Measurements from ENCODE around the gene ESF1.
"Not testable (repeated sequence)": the region's sequence is repeated elsewhere in the genome, so short reads cannot be mapped to it uniquely, and the experiment has no call there.

The ESF1 gene

GRCh38 chr20:13775867-13776266 is 8.9 kb downstream of the ESF1 start:
- TF ChIP-seq ZNF274 (IDR thresholded peaks at IDR 0.05; ENCODE audit: low read depth, low read length), result no peak

GRCh38 chr20:13772529-13772928 is 12.2 kb downstream of the ESF1 start:
- no peak overlapping the region for H3K4me3 ChIP-seq (ENCODE audit: low read length)
- TF ChIP-seq ZNF274 (IDR thresholded peaks at IDR 0.05; ENCODE audit: low read depth, low read length), result no peak

More at GRCh38 chr20:13775867-13776266, 8.9 kb downstream of the ESF1 start:
- no peak overlapping the region for H3K4me3 ChIP-seq (ENCODE audit: low read length)

GRCh38 chr20:13771853-13772453 is 12.8 kb downstream of the ESF1 start:
- TF ChIP-seq ZNF274 (IDR thresholded peaks at IDR 0.05; ENCODE audit: low read depth, low read length), result no peak
- no peak overlapping the region for H3K4me3 ChIP-seq (ENCODE audit: low read length)

- TF ChIP-seq ZNF274 (IDR thresholded peaks at IDR 0.05; ENCODE audit: low read depth, low read length), result no peak
- H3K4me3 ChIP-seq (ENCODE audit: low read length), result no peak overlapping the region
These were observed 14.6 kb downstream of the ESF1 start for GRCh38 chr20:13770141-13770540.

- no peak overlapping the region for H3K4me3 ChIP-seq (ENCODE audit: low read length)
- no peak for TF ChIP-seq ZNF274 (IDR thresholded peaks at IDR 0.05; ENCODE audit: low read depth, low read length)
These were observed 18.8 kb downstream of the ESF1 start for GRCh38 chr20:13765868-13766416.

DNA sequence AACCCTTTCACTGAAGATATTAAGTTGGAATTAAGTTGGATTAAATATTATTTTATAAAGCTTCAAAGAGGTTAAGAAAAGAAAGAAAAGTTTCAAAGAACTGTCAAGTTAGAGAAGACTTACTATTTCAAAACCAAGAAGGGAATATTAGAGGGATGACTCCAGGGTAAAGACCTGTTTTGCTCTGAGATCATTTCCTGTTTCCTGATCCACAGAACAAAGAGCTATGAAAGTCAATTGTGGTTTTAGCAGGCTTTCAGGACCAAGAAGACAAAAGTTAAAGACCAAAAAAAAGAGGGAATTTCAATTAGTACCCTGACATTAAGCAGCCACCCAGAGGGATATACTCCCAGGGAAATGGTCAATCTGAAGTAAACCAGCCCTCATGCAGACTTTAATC is 19.4 kb downstream of the ESF1 start:
- TF ChIP-seq ZNF274 (IDR thresholded peaks at IDR 0.05; ENCODE audit: low read depth, low read length), result no peak
- H3K4me3 ChIP-seq (ENCODE audit: low read length), result no peak overlapping the region

- H3K4me3 ChIP-seq (ENCODE audit: low read length), result not testable (repeated sequence)
These were observed 24.2 kb downstream of the ESF1 start for GRCh38 chr20:13760451-13760946.

- no peak for TF ChIP-seq ZNF274 (IDR thresholded peaks at IDR 0.05; ENCODE audit: low read depth, low read length)
- H3K4me3 ChIP-seq (ENCODE audit: low read length), result no peak overlapping the region
These were observed 25.8 kb downstream of the ESF1 start for GRCh38 chr20:13758884-13759283.

DNA sequence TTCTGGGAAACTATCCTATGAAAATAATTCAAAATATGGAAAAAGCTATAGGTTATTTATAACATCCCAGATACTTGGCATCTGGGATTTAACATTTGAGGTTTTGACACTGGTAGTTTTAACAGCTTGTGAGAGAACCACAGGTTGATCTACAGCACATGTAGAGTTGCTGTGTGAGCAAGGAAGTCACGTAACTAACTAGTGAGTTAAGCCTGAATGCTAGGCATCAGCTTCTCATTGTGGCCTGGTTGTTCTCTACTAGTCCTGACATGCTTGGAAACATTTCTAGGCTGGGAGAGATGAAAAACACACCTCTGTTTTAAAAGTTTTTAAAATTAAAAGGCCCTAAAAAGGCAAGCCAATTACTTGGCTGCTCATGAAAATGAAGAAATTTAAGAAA is 28.2 kb downstream of the ESF1 start:
- no peak for TF ChIP-seq ZNF274 (IDR thresholded peaks at IDR 0.05; ENCODE audit: low read depth, low read length)
- no peak overlapping the region for H3K4me3 ChIP-seq (ENCODE audit: low read length)

DNA sequence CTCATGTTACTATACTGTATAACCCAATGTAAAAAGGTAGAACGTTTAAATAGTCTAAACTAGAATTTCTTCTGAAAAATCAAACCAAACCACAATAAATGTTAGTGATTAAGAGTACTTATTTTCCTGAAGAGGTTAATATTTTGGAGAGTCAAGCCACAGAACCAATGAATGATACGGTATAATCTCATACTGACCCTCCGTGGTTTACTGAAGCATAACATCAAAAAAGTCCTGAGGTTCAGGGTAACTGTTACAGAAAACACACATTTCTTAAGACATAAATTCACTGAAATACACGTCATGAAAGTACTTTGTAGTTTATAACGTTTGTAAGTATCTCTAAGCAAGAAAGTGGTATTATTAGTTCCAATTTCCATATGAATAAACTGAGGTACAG is 28.9 kb downstream of the ESF1 start:
- TF ChIP-seq ZNF274 (IDR thresholded peaks at IDR 0.05; ENCODE audit: low read depth, low read length), result no peak

DNA sequence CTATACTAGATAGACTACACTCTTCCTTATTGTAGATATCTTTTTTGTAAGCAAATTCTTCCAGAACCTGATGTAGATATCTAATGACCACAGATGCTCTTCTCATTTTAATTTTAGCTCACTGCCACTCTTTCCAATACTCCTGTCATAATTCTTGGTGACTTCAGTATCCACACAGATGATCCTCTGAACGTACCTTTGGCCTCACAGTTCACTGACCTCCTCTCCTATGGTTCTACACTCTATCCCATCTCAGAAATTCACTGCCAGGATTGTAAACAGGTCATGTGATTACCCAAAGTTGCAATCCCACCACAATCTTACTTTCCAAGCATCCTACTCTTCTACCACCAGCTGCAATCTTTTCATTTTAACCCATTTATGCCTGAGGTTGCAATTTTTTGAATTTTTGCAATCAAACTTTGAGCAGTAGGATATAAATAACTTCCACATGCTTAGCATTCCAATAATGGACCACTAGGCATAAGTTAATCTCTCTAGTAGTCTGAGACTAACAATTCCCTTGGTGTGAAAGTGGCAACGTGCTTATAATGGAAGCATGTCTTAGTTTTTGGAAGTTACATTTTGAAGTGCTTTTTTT is 31.2 kb downstream of the ESF1 start:
- no peak for TF ChIP-seq ZNF274 (IDR thresholded peaks at IDR 0.05; ENCODE audit: low read depth, low read length)
- no peak overlapping the region for H3K4me3 ChIP-seq (ENCODE audit: low read length)

More for the DNA sequence above, 28.9 kb downstream of the ESF1 start:
- H3K4me3 ChIP-seq (ENCODE audit: low read length), result no peak overlapping the region

DNA sequence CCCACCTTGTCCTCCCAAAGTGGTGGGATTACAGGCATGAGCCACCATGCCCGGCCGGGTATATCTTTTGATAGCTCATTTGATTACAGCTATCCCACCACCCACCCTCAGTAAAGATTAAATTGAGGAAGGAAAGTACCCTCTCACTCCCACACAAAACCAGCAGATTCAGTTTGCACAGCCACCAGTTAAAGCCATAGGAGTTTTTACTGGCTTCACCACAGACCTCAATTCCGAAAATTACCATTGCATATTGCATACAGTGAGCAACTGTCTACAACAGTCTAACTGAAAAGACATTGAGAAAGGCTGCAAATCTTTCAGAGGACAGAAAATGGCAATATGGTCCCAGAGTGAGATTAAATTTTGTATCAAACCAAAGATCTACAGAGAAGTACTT is 34.9 kb downstream of the ESF1 start:
- H3K4me3 ChIP-seq (ENCODE audit: low read length), result no peak overlapping the region
- TF ChIP-seq ZNF274 (IDR thresholded peaks at IDR 0.05; ENCODE audit: low read depth, low read length), result no peak

DNA sequence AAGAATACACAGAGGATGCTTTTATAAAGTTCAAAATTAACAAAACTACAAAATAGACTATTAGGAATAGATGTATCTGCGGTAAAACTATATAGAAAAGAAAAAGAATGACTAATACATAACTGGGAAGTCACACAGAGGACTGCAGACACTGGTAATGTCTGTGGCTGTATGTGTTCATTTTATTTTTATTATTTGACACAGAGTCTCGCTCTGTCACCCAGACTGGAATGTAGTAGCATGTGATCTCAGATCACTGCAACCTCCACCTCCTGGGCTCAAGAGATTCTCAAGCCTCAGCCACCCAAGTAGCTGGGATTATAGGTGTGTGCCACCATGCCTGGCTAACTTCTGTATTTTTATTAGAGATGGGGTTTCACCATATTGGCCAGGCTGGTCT is 38.9 kb downstream of the ESF1 start:
- TF ChIP-seq ZNF274 (IDR thresholded peaks at IDR 0.05; ENCODE audit: low read depth, low read length), result no peak

DNA sequence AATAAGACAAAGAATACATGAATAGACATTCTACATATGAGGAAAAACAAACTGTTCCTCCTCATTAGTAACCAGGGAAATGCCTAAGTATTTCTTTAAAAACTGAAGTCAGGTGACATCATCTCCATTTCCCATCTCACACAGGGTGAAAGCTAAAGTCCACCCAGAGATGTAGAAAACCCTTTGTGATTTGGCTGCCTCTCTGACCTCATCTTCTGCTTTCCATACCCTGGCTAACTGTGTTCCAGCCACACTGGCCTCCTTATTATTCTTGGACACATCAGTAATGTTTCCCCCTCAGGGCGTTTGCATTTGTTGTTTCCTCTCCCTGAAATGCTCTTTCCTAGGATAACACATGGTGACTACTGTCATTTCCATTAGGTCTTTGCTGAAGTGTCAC is 40.4 kb downstream of the ESF1 start:
- no peak for TF ChIP-seq ZNF274 (IDR thresholded peaks at IDR 0.05; ENCODE audit: low read depth, low read length)
- no peak overlapping the region for H3K4me3 ChIP-seq (ENCODE audit: low read length)

More for the DNA sequence above, 38.9 kb downstream of the ESF1 start:
- H3K4me3 ChIP-seq (ENCODE audit: low read length), result no peak overlapping the region

DNA sequence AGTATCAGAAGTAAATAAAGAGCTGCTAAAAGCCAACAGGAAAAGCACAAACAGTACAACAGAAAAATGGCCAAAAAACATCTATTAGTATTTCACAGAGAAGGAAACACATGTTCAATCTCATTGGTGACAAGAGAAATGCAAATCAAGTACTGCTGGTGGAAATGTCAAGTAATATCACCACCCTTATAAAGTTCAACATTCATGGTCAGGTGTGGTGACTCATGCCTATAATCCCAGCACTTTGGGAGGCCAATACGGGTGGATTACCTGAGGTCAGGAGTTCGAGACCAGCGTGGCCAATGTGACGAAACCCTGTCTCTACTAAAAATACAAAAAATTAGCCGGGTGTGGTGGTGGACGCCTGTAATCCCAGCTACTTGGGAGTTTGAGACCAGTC is 42.8 kb downstream of the ESF1 start:
- no peak for TF ChIP-seq ZNF274 (IDR thresholded peaks at IDR 0.05; ENCODE audit: low read depth, low read length)
- no peak overlapping the region for H3K4me3 ChIP-seq (ENCODE audit: low read length)
